NCI-H1694 treated with DMSO at 0.1 percent for 48 hours (cell line): Measurements from ENCODE around the gene BAHCC1.

Source experiments
- DNase-seq: peaks from one replicate; lab custom pipeline; 2025; lab: John Stamatoyannopoulos, UW

BAHCC1 gene

DNA sequence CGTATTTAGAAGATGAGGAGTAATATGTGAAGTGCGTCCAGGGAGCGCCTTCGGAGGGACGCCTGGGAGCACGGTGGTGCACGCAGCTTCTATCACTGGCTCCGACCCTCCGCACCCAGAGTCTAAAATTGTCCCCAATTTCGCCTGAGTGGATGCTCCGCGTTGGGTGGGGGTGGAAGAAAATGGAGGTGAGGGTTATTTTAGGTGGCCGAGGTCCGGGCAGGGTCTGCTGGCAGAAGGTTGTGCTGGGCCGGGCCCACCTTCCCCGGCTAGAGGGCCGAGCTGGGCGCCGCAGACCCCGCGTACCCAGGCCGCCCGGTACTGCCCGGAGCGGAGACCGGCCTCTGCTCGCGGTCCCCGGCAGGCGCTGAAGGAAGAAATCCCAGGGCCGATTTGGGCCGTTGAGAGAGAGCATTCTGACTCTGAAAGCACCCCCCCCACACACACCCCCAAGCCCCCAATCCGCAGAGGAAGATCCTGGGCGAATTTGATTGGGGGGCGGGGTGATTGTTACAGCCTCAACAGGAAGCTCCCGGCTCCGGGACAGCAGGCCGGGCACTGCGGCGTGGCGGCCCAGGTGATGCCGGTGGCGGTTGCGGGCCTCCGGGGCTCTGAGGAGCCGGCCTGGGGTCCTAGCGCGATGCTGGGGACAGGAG is 3.0 kb downstream of the BAHCC1 start:
- DNase-seq, result no peak

DNA sequence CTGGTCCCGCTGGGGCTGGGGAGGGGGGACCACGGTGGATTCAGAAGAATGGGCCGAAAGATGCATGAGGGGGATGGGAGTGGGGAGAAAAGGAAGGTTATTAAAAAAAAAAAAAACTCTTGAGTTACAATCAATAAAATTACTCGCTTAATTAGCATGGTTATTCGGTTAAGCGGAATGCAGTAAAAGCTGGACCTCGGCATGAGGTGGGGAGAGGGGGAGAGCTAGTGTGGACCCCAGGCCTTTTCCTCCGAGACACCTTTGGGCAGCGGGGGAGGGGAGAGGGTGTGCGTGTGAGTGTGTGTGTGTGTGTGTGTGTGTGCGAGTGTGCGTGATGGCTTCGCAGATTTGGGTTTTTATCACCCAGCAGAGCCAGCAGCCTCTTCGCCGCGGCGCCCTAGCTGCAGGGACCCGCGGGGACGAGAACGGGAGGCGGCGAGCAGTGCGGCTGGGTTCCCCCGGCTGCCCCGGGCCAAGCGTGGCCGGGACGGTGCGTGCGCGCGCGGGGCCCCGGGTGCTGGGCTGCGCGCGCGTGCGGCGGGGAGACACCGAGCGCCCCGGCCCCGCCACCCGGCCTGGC is 3.7 kb downstream of the BAHCC1 start:
- no peak for DNase-seq

DNA sequence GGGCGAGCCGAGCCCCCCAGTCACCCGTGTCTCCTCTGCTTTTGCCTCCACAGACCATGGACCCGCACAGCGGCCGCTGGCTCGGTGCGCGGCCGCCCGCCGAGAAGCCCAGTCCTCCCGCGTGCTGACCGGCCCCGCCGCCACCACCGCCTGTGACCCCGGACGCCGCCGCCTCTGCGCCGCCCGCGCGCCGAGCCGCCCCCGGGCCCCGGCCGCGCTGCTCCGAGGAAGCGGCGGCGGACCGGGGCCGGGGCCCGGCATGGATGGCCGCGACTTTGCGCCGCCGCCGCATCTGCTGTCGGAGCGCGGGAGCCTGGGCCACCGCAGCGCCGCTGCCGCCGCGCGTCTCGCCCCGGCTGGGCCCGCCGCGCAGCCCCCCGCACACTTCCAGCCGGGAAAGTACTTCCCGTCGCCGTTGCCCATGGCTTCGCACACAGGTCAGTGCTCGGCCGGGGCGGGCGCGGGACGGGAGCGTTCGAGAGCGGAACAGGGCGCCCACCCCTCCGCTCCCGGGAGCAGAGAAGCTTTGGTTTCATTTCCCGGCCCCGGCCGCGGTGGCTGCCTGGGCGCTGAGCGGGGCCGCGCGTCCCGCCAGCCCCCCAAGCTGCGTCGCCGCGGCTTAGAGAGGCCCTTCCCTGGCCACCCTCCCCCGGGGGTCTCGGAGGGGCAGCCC is 4.4 kb downstream of the BAHCC1 start:
- no peak for DNase-seq

DNA sequence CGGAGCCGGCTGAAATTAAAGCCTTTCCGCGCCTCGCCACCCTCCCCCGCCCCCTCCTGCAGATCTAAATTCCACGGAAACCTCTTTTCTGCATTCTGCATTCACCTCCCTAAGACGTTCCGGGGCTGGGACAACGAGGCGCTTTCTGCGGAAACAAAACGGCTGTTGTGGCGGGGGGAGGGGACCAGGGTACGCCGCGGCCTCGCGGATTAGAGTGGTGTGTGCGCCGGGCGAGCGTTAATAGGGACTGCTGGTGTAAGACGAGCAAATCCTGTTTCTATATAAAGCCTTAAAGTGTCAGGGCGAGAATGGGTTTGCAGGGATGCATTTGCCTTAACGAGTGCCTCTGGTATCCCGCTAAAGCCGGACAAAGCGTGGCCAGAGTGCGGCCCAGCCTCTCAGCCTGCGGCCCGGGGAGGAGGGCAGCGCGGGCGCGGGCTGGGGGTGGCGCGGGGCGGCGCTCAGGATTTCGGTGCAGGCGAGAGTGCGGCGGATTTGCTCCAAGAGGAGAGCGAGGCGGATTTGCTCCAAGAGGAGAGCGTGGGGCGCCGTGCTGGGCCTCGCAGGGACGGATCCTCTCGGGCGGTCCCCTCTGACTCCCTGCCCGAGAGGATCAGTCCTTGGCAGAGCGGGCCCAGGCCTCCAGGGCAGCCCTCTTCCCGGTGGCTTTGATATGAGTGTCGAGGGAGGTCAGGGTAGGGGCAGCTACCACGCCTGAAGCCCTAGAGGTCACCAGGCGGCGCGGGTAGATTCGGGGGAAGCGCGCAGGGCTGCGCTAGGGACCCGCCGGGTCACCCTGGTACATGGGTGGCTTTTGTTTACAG is 5.1 kb downstream of the BAHCC1 start:
- DNase-seq, result no peak

DNA sequence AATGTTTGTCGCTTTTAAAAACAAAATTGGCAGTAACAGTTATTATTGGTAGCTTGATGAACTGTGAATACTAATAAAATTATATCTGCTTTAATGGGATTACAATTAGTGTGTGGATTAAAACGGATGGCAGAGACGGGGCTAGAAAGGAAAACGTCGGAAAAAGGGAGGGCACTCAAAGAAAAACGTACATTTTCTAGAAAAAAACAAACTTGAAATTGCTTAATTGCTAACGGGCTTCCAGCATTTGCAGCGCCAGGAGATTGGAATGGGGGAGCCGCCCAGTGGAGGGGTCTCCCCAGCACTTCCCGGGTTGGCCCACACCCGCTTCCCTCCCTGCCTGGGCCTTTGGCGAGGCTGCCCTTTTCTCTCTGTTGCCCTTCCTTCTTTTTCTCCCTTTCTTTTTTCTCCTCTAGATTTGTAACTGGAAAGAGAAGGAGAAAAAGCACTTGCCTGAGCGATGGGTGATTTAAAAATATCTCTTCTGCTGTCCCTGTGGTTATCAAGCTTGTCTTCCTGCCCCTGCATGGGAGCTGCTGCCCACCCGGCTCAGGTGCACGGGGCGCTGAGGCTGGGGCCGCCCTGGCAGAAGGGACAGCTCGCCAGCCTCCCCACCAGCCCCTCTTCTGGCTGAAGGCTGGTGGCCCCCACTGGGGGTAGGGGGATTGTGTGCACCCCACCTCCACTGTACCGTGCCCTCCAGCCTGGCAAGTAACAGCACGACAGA is 5.9 kb downstream of the BAHCC1 start:
- DNase-seq, result no peak

DNA sequence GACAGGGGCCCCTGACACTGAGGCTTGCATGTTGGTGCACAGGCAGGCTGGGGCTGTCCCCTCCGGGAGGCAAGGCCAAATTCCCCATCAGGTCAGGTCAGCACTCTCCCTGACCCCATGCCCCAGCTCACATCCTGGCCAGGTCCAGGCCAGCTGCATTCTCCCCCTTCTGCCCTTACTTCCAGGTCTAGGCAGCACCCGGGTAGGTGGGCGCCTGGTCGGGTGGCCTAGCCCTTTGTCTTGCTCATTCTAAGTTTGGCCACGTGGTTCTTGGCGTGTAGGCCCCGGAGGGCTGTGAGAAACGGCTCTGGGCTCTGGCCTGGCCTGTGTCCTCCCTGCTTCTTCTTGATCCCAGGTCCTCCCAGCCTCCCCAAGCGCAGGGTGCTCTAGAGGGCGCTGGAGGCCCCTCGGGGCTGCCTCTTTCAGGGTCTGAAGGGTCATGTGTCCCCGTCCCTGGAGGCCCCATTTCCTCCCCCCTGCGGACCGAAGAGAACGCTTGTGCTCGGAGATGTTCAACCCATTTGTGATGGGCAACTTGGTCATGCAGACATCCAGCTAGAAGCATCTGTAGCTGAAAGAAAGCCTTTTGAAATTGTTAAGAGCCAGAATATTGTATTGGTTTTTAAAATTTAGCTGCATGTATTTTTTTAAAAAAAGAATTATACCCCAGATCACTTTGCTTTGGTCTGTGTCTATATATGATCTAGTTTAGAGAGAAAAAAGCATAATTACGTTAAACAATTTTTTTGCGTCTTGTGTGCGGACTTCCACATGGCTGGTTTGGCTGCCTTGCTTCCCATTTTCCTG is 6.7 kb downstream of the BAHCC1 start:
- DNase-seq, result no peak

DNA sequence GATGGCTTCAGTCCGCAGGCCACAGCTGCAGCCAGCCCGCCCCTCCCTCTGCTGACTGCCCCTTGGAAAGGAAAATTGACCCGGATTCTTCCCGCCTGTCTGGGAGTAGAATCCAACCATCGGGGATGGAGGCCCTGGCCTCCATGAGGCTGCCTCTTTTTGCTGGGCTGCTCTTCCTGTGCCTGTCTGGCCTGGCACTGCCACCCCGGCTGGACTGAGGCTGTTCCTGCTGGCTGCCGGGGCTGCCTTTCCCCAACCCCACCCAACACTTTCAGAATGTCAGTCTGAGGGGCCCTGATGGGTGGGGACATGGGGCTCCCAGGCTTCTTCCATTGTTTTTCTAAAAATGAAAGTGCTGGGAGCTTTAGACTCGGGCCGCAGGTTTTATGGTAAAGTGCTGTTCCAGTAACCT is 7.3 kb downstream of the BAHCC1 start:
- no peak for DNase-seq

DNA sequence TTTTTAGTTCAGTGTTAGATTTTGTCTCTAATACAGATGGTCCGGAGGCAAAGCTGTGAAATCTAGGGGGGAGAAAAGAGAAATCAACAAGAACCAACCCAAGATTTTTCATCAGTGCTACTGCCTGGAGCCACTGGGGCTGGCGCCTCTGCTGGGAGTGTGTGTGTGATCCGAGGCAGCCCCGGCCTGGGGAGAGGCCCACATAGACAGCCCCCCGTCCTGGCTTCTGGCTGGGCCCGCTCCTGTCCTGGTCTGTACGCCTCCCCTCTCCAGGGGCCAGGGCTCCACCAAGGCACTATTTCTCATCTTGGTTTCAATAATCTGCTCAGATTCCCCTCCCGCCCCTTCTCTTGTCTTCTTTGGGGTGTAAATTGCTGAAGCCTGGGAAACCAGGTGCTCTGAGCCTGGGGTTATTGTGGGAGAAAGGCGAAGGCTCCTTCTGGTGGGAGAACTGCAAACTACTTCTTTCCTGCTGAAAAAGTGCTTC is 7.8 kb downstream of the BAHCC1 start:
- DNase-seq, result no peak

DNA sequence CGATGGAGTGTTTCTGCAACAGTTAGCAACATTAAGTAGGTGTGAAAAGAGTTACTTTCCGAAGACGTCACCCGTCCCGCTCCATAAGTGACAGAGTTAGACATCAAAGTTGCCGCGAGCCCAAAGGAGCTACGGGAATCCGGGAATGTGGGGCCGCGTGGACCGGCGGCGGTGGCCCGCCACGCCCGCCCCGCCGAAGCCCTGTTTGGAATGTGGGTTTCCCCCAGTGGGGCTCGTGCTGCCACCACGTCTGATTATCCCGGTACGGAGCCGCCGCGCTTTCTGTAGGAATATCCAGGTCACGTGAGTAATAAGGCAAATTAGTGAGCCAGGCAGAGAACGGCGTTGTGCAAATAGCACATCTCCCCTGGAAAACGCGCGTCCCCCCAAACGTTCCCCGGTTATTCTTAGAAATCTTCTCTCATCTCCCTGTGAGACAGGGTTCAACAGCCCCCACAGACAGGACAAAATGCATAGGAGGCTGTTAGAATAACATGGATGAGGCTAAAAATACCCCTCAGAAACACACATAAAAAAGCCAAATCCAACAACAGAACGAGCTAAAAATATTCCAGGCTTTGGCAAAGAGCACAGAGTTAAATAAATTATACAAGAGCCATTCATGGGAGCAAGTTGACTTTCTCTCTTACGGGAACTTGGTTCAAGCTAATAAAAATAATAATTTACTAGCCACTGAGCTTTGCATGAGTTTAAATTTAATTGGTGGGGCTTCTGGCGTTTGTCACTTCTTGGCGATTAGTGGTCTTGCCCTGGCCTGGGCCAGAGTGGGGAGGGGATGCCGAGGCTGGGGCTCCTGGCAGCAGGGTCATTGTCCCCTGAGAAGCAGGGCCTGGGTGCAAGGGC is 8.6 kb downstream of the BAHCC1 start:
- no peak for DNase-seq

DNA sequence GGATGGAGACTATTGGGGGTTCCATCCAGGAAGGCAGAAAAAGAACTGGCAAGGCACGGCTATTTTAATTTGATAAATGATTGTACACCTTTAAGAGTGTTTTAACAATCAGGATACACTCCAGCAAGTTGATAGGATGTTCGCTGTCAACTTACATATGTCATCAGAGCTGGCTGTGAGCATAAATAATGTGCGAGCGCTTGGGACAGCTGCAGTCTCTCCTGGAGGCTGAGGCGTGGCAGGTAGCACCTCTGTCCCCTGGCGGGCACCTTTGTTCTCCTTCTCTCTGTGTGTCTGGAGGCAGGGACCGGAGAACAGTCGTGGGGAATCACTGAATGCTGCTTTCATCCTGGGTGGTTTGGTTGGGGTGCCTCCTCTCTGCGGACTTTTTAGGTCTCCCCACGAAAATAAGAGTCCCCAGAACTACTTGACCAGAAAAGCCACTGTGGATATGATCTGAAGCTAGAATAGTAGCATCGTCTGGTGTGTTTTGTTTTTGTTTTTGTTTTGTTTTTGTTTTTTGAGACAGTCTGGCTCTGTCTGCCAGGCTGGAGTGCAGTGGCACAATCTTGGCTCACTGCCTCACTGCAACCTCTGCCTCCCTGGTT is 9.4 kb downstream of the BAHCC1 start:
- DNase-seq, result peak; percentile 17

DNA sequence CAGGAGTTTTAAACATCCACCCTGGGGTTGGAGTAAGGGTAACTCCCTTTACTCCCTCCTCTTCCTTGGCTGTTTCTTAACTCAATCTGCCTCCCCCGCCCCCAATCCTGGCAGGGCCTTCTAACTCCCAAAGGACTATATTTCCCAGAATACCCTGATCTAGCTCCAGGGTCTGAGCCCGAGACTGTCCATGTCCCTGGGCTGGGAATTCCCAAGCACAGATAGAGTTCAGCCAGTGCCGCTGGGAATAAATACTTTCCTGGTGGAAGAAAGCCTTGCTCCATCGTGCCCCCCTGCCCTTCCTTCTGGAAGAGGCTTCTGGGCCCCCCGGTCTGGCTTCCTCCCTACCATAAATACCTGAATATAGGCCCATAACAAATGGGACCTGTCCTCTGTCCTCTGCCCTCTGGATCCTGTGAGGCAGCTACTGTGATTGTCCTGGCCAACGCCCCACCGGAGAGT is 10.2 kb downstream of the BAHCC1 start:
- no peak for DNase-seq

DNA sequence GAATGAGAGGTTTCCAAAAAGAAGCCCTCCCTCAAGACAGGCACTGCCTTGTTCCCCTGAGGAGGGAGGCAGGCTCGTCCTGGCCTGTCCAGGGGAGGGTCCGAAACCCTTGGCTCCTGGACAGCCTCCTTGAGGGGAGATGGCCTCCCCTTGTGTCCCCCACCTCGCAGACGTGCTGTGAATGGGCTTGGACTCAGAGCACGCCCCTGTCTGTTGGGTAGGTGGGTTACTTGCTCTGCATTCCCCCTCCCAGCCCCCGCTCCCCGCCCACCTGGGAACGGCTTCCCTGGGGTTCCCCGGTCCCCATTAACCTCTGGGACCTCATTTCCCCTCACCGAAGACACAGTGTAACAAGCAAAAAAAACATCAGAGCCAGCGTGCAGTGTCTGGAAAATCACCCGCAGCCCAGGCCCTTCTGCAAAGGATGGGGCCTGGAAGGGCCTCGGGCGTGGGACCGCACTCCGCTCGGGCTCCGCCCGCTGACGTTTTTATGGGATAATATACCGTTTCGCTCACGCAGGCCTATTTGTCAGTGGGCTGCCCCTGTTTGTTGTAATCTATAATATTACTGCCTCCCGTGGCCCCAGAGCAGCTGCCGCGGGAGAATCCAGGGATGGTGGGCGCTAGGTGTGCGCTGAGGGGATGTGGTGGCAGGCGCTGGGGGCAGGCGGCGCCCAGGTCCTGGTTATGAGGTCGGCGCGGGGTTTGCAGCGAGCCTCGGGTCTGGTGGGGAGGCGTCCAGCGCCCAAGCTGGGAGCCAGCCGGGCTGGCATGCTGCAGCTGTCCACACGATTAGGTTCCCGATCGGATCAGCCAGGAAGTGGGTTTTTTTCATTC is 11.1 kb downstream of the BAHCC1 start:
- DNase-seq, result no peak

DNA sequence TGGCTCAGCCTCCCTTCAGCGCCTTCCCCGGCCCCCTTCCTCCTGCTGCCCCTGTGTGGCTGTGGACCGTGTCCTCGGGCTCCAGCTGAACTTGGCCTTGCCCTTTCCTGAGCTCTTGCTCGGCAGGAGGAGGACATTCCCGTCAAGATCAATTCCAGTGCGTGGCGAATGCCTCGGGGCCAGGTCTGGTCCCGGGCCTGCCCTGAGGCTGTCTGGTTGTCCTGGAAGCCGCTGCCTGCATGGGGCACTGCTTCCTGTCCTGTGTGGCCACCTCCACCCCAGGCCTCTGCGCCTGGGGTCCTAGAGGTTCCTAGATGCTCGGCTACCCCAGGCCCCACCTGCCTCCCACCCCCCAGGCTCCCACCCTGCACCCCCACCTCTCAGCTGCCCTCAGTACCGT is 12.8 kb downstream of the BAHCC1 start:
- no peak for DNase-seq

DNA sequence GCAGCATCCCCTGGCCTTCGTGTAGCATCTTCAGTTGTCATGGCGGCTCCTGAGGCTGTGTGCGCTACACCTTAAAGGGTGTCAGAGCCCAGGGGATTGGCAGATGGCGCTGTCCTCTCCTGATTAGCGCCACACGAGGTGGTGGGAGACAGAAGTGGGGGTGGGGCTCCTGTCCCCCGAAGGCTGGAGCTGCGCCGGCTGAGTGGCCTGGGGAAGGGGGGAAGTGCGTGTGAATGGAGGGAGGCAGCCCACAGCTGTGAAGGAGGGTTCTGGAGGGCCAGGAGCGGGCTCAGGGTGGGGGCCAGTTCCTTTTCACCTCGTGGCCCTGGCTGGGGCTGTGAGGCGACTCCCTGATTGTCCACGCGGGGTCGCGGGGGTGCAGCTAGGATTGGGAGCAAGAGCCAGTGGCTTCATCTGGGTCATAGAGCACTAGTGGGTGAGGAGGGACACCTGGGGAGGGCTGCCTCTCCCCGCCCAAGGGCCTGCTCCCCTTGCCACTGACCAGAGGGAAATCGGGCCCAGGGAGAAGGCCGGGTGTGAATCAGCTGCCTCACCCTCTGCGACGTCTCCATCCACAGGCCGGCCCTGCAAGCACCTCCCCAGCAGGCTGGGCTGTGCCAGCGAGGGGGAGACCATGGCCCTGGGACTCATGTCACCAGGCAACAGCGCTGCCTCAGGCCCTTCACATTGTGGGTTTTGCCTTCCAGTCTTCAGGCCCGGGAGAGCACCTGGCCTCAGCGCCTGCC is 14.1 kb downstream of the BAHCC1 start:
- no peak for DNase-seq

DNA sequence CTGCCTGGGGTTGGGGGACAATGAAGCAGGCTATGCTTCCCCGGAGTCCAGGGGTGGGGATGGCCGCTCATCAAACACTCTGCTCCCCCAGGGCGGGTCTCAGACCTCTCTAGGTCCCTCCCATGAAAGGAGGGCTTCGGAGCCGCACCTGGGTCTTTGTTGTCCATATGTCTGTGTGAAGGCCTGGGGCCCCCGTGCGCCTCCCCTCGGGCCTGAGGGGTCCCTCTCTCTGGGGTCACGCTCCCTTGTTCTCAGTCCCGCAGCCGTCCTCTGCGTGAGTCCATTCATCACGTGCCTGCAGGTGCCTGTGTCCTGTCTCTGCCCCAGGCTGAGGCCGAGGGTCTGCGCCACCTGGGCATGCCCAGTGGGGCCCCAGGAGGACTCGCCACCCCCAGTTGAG is 15.6 kb downstream of the BAHCC1 start:
- no peak for DNase-seq

DNA sequence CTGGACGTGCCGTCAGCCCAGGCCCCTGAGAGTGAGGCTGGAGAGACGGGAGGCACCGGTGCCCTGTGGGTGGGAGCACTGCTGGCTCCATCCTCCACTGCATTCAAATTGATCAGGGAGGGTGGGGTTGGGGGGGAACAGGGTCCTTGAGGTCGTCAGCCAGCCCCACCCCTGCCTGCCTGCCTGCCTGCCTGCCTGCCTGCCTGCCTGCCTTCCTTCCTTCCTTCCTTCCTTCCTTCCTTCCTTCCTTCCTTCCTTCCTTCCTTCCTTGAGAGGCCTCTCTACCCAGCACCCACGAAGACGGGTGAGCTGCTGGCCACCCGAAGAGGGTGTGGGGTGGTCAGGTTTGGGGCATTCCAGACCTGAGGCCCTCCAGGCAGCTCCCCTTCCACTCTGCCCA is 16.0 kb downstream of the BAHCC1 start:
- no peak for DNase-seq

DNA sequence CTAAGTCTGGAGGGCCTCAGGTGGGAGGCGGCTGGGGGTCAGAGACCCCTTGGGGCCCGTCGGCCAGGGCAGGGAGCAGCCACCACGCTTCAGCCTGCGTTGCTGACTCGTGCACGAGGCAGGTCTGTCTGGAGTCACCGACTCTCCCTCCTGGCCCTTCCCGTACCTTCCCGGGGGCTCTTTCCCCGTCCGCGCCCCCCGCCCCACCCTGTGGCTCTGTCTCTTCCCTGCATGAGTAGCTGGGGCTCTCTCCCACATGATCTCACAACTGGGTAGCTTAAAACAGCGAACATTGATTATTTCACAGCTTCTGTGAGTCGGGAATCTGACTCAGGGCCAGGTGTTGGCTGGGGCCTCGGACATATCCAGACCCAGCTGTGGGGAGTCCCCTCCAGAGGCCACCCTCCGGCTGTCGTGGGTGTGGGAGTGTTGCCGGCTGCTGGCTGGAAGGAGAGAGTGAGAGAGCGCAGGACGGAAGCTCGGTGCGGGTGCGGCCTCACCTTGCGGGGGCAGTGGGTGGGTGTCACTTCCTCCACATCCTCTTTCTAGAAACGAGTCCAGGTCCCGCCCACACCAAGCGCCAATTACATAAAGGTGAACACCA is 17.3 kb downstream of the BAHCC1 start:
- no peak for DNase-seq
